ENCODE results near the gene HYAL2. TPM values are rescaled to one million over a fixed set of nuclear protein-coding genes. Genes with fewer than 3 reads are reported as not detected.

The HYAL2 gene, protein sequence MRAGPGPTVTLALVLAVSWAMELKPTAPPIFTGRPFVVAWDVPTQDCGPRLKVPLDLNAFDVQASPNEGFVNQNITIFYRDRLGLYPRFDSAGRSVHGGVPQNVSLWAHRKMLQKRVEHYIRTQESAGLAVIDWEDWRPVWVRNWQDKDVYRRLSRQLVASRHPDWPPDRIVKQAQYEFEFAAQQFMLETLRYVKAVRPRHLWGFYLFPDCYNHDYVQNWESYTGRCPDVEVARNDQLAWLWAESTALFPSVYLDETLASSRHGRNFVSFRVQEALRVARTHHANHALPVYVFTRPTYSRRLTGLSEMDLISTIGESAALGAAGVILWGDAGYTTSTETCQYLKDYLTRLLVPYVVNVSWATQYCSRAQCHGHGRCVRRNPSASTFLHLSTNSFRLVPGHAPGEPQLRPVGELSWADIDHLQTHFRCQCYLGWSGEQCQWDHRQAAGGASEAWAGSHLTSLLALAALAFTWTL
- total RNA-seq: 51.3 and 65.4 TPM in 2 replicates

DNA sequence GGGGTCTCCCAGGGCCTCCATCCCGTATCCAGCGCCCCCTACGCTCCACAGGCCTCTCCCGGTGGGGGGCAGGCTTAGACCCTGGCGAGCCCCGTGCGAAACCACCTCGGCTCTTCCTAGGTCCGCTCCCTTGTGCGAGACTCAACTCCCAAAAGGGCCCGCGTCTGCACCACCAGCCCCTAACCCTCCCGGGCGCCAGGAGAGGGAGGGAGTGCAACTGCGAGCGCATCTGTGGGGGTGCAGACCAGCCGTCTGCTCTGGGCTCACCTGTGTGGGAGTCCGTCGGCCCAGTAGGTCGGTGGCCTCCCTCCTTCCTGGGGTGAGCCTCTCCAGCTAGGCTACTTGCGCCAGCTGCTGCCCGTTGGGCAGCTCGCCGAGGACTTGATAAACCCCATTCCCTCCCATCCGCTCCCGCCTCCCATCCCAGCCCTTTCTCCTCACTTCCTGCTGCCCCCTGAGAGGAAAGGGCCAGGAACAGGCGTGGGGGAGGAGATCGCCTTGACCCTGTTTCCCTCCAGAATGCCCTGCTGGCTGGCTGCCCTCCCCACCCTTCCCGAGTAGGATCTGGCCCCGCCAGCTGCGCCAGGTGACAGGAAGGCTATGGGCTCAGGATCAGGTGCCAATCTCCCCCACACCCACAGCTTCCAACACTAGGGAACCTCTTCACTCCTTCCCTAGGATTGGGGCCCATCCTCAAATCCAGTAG lies at the start of gene HYAL2:
Gene HYAL2, minus strand, starts transcription at position 360 of the 706 bp plus-strand sequence. CDS start 2,256 bp downstream, outside the sequence.

DNA sequence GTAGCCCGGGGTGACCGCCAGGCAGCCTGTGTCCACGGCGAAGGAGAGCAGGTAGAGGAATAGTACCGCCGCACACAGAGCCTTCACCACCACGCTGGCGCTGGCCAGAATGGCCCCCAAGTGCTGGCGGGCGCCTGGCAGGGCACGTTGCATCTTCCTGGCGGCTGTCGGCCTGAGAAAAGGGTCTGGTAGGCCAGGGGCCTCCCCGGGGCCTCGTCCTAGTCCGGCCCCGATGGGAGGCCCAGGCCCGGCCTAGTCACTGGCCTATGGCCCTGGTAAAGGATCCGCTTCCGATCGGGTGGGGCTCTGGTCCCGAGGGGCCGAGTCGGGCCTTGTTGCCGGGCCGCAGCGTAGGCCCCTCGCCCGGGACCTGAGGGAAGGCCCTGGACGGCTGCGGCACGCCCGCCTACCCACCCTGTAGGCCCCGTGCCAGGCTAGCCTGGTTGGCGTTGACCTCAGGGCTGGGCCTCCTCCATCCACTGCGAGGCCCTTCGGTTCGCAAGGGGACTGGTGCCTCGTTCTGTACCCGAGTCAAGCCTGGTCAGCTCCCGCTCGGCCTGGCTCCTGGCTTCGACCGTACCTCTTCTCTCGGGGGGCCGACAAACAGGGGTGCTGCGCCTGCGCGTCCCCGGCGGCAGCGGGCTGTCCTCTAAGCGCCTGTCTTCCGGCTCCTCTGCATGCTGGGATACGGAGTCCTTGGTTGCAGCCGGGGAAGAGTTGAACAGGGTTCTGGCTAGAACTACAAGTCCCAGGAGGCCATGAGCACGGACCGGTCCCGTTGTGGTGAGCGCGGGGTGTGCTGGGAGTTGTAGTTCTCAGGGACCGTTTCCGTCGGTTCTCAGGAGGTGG lies 36.6 kb upstream of the HYAL2 start, which contains the start of gene TMEM115:
Gene TMEM115, minus strand, starts transcription at position 611 of the 849 bp plus-strand sequence. Its CDS starts 458 bp downstream, at position 153.

DNA sequence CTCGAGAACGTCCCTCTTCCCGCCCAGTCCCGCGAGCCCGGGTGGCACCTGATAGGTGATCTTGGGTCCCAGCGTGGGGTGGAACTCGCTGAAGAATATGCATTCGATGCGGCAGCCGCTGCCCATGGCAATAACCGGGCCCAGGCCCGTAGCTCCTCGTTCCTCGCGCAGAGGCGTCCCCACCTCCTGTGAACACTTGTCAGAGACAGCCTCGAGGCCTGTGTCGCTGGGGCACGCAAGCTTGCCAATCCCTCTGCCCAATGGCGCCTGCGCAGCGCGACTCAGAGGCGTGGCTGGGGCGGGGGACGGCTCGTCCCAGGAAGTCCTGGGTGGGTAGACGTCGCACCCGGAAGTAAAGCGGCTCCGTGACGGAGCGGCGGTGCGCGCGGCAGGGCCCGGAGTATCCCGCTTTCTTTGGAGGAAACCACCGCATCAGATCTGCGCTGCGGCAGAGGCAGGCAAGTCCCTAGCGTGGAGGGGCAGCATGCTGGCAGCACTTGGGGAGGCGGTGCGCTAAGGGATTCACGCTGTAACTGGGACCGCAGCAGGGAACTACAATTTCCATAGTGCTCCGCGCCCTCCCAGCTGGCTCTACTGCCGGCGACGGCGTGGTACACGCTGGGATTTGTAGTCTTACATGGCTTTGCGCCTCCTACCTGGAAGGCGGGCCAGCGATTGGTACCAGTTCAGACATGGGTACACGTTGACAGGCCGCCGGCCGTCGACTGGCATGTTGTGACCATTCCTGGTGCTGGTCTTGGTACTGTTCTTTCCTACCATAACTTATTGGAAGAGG lies 28.2 kb upstream of the HYAL2 start, which contains the start of the genes CYB561D2 and NPRL2:
Gene CYB561D2, plus strand, starts transcription at position 336 of the 796 bp plus-strand sequence. CDS start 572 bp downstream, outside the sequence.
Gene NPRL2, minus strand, starts transcription at position 249 of the 796 bp plus-strand sequence. Its CDS starts 123 bp downstream, at position 126.

DNA sequence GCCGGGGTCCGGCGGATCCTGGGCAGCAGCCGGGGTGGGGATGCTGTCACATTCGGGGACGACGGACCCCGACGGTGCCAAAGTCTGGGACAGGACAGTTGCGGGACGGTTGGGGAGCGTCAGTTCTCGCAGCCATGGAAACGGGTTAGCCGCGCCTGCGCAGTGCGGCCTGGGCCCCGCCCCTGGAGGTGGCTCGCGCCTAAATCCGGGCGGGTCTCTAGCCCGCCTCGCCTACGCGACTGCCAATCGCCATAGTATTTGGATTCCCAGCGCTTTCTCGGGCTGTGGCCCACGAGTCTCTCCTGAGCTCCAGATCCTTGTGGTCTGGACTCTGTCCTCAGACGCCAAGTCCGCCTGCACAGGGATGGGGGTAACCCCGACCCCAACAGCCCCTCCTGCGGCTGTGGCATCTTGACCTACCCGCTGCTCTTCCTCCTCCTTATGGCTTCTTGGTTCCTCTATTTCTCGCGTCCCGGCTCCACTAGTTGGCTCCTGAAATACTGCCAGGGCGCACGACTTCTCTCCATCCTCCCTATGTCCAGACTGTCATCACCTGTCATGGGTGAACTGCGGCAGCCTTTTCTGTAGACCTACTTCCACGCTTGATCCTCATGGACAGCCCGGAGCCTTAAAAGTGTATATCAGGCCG lies 23.2 kb upstream of the HYAL2 start, which contains the start of gene ZMYND10:
Gene ZMYND10, minus strand, starts transcription at position 147 of the 649 bp plus-strand sequence. CDS start 153 bp downstream, outside the sequence.

DNA sequence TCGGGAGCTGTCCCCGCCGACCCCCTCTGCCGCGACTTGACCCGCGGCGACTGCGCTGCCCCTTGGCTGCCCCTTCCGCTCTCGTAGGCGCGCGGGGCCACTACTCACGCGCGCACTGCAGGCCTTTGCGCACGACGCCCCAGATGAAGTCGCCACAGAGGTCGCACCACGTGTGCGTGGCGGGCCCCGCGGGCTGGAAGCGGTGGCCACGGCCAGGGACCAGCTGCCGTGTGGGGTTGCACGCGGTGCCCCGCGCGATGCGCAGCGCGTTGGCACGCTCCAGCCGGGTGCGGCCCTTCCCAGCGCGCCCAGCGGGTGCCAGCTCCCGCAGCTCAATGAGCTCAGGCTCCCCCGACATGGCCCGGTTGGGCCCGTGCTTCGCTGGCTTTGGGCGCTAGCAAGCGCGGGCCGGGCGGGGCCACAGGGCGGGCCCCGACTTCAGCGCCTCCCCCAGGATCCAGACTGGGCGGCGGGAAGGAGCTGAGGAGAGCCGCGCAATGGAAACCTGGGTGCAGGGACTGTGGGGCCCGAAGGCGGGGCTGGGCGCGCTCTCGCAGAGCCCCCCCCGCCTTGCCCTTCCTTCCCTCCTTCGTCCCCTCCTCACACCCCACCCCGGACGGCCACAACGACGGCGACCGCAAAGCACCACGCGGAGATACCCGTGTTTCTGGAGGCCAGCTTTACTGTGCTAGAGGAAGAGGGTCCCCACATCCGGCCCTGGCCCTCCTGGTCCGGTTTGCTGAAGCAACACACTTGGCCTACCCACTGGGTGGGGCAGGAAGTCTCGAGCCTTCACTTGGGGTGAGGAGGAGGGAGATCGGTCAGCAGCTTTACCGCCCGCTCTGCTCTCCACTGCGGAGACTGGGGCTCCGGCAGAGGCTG lies 18.1 kb upstream of the HYAL2 start, which contains the start of gene RASSF1:
Gene RASSF1, minus strand, starts transcription at position 389 of the 882 bp plus-strand sequence. Its CDS starts 31 bp downstream, at position 358.

DNA sequence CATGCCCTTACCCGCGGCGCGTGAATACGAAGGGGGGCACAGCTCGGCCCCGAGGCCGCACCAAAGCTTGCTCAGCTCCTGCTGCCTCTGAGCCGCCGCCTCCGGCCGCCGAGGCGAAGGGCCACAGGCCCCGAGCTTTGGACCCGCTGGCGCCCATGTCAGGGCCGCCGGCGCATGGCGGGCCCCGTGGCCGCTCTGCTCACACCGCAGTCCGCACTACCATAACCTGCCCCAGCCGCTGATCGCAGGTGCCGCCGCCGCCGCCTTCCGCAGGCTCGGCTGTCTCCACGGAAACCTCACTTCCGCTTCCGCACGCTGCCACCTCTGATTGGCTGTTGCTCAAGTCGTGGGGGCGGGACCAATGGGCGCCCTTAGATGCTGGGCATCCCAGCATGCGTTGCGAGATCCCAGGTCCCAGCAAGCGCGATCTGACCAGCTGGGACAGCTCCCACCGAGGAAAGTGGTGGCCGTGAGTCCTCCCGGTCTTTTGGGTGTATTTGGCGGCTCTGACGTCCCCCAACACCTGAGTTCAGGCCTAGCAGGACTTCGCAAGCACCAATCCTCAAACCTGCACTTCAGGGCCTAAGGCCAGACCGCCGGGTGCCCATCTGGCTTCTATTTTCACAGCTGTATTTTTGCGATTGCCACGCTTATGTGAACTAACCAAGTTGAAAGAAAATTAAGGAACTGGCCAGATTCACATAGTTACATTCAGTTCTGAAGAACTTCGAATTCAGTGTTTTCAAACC lies 5.6 kb upstream of the HYAL2 start, which contains the start of gene TUSC2:
Gene TUSC2, minus strand, starts transcription at position 281 of the 749 bp plus-strand sequence. Its CDS starts 124 bp downstream, at position 157.

DNA sequence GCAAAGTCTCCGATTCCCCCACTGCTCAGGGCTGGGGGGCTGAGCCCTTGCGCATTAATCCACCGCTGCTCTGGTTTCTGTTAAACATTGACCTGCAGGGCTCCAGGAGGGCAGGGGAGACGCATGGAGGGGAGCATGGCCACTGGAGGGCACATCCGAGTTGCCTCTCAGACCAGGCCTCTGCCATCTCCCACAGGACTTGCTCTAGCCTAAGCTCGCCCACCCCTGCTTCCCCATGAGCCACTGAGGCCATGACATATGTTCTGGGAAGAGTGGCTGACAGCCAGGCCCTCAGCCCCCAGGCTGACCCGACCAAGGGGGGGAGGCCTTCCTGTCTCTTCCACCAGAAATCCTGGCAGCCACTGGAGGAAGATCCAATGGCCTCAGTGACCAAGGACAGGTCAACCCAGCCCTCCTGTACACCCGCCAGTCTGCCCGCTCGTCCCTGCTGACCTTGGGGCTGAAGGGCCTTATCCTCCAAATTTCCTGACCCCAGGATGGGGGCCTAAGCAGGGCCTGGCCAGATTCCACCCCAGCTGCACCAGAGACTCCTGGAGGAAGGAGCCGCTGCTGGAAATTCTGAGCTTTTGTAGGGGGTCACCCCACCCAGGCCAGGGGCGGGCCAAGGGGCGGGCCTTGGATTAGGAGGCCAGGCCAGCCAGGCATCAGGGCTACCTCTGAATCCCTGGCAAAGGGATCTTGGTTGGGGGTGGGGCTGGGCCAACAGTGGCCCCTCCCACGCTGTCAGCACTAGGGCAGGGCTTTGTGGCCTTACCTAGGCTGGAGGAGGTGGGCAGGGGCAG lies 19.3 kb downstream of the HYAL2 start, which contains the start of gene HYAL1:
Gene HYAL1, minus strand, starts transcription at position 562 of the 803 bp plus-strand sequence. CDS start 618 bp downstream, outside the sequence.

DNA sequence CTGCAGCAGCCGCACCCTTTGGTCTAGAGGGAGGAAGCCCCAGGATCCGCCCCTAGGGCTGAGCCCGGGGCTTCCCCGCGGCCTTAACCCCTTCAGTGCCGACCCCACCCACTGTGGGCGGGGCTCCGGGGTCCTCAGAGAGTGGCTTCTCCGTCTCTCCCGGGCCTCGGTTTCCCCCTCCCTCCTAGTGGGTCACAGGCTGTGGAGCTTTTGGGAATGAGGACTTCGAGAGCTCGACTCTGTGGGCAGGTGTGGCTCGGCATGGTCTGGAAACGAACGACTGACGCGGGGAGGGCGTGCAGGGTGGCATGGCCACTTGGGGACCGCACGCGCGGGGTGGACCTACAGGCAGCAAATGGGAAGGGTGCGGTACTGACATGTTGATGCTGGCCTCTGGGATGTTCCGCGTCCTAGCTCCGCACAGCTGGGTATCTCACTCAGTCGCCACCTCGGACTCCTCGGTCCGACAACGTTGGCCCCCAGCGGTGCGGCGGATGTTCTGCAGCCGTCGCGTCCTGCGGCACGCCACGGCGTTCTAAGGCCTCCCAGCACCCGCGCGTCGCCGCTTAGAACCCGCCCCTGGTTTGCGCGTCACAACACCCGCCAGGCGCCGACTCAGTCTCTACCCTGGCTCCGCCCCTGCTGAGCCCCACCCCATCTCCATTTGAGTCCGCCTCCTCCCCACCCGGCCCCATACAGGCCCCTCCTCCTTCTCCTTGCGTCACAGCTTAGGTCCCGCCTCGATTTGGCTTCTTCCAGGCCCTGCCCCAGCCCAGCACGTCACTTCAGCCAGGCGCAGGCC lies 23.5 kb downstream of the HYAL2 start, which contains the start of the genes HYAL3 and NAA80:
Gene HYAL3, minus strand, starts transcription at position 570 of the 802 bp plus-strand sequence. CDS start 3,803 bp downstream, outside the sequence.
Gene NAA80, minus strand, starts transcription at position 570 of the 802 bp plus-strand sequence. CDS start 1,942 bp downstream, outside the sequence.

DNA sequence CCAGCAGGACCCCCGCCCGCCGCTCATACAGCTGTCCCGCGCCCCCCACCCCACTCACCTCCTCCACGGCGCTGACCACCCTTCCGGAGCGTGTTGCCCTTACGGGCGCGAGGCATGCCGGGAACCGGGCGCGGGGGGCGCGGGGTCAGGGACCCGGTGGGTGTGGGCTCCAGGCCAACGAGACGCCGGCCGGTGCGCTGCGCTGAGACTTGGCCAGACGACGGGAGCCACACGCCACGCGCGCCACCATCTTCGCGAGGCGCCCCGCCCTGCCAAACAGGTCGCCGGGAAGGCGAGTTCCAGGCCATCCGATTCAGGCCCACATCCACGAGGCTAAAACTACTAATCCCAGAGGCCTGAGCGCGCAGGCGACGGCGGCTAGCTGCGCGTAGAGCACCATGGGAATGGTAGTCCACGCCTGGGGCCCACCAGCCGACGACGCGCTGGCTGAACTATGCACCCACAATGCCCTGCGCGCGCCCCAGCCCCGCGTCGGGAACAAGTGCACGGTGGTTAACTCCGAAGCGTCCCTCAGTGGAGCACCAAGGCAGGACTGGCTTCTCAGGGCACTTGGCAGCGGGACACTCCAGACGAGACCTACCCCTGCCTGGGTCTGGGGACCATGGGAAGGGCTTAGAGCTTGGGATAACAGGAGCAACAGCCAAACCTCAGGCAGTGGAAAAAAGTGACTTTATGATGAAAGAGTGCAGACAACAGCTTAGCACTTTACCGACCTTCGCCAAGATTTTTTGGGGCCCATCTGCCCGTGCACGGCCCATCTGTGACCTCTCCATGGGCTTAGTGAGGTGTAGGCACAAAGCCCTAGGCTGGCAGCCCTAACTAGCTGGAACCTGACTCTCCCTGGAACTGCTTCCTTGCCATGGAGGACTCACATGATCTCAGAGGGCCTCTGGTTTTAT lies 30.1 kb downstream of the HYAL2 start, which contains the start of gene IFRD2:
Gene IFRD2, minus strand, starts transcription at position 271 of the 920 bp plus-strand sequence. Its CDS starts 155 bp downstream, at position 116.

DNA sequence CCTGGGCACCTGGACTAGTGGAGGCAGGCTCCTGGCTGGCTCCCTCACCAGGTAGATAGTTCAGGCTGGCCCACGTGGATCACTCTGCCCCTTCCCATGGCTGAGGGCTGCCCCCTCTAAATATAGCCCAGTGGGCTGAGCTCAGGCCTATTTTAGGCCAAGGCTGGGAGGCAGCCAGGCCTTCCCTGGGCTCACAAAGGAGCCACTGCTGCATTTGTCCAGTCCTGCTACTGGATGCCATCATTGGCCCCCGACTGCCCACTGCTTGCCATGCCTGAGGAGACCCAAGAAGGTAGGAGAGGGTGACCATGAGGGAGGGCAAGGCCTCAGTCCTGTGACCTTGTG lies 43.7 kb downstream of the HYAL2 start, which contains the start of gene LSMEM2:
Gene LSMEM2, plus strand, starts transcription at position 208 of the 345 bp plus-strand sequence. Its CDS starts 27 bp downstream, at position 235.

DNA sequence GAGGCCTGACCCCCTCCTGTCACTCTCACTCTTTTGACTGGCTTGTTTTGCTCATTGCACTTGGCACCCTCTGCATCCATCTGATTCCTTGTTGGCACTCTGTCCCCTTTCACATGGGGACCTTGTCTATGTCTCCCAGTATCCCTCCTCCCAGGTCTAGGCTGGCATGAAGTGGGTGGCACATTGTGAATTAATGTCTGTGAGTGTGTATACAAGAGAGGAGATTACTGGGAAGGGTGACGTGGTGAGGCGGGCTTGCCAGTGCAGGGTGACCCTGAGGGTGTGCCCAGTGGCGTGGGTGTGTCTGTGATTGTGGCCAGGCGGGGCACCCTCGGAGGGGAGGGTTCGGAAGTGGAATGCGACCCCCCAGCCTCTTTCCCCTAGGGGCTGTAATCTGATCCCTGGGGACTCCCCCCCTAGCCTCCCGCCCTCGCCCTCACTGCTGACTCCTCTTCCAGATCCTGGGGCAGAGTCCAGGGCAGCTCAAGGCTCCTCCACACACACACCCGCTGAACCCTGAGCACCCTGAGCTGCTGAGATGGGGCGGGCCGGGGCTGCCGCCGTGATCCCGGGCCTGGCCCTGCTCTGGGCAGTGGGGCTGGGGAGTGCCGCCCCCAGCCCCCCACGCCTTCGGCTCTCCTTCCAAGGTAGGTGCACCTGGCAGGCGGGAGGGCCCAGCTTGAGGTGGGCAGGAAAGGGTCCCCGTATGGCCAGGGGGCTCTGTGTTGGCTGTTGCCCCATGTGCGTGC lies 53.7 kb downstream of the HYAL2 start, which contains the start of gene SEMA3B:
Gene SEMA3B, plus strand, starts transcription at position 445 of the 749 bp plus-strand sequence. Its CDS starts 94 bp downstream, at position 539.

Data from cardiac ventricle fibroblast (primary cell).